Measurements from ENCODE around the gene ST6GALNAC3. TPM values are rescaled to one million over a fixed set of nuclear protein-coding genes. Genes with fewer than 3 reads are reported as not detected.

ST6GALNAC3 gene
- total RNA-seq, 2 experiments from 2014 or later = 0.21 to 0.44 TPM

- ChIA-PET CTCF (no interaction called here), POLR2A (no interaction called here)
Observed at GRCh38 chr1:76591461-76591860, 516.9 kb downstream of the ST6GALNAC3 start.

- CTCF ChIA-PET = no interaction called here
- POLR2A ChIA-PET = no interaction called here
Observed at GRCh38 chr1:76591963-76592362, 517.4 kb downstream of the ST6GALNAC3 start.

GRCh38 chr1:76593141-76593540 is 518.6 kb downstream of the ST6GALNAC3 start:
- ChIA-PET CTCF (no interaction called here), POLR2A (no interaction called here)

GRCh38 chr1:76593618-76594017 is 519.1 kb downstream of the ST6GALNAC3 start:
- POLR2A ChIA-PET = no interaction called here

GRCh38 chr1:76595024-76595423 is 520.5 kb downstream of the ST6GALNAC3 start:
- ChIA-PET POLR2A (no interaction called here), CTCF (no interaction called here)

More at GRCh38 chr1:76593618-76594017, 519.1 kb downstream of the ST6GALNAC3 start:
- CTCF ChIA-PET = no interaction called here

- ChIA-PET POLR2A (no interaction called here), CTCF (no interaction called here)
Observed at GRCh38 chr1:76601465-76601864, 526.9 kb downstream of the ST6GALNAC3 start.

GRCh38 chr1:76607717-76608116 is 533.2 kb downstream of the ST6GALNAC3 start:
- ChIA-PET POLR2A (no interaction called here), CTCF (interaction anchor here (0.5 kb wide), 1 partner anchor 60 kb away, joined by 4 read pairs; no protein-coding TSS in a partner anchor)

GRCh38 chr1:76611770-76612445 is 537.4 kb downstream of the ST6GALNAC3 start:
- ChIA-PET POLR2A (no interaction called here), CTCF (no interaction called here)

GRCh38 chr1:76613886-76614285 is 539.3 kb downstream of the ST6GALNAC3 start:
- ChIA-PET POLR2A (no interaction called here), CTCF (no interaction called here)

- POLR2A ChIA-PET = no interaction called here
- CTCF ChIA-PET = no interaction called here
Observed at GRCh38 chr1:76615253-76616035, 540.9 kb downstream of the ST6GALNAC3 start.

- ChIA-PET CTCF (no interaction called here), POLR2A (no interaction called here)
Observed at GRCh38 chr1:76620371-76620770, 545.8 kb downstream of the ST6GALNAC3 start.

GRCh38 chr1:76622774-76623528 is 548.4 kb downstream of the ST6GALNAC3 start:
- ChIA-PET POLR2A (no interaction called here), CTCF (interaction anchor here (0.6 to 1.2 kb wide), 2 partner anchors 9 to 812 kb away, joined by 3 read pairs; no protein-coding TSS in a partner anchor)

- POLR2A ChIA-PET = no interaction called here
- CTCF ChIA-PET = no interaction called here
Observed at GRCh38 chr1:76625886-76626678, 551.5 kb downstream of the ST6GALNAC3 start.

GRCh38 chr1:76627498-76627897 is 553.0 kb downstream of the ST6GALNAC3 start:
- ChIA-PET CTCF (no interaction called here), POLR2A (no interaction called here)

GRCh38 chr1:76627901-76628300 is 553.4 kb downstream of the ST6GALNAC3 start:
- ChIA-PET POLR2A (no interaction called here), CTCF (no interaction called here)

- ChIA-PET POLR2A (no interaction called here), CTCF (interaction anchor here (0.6 to 0.7 kb wide), 2 partner anchors 9 to 894 kb away, joined by 3 read pairs; no protein-coding TSS in a partner anchor)
Observed at GRCh38 chr1:76632136-76632535, 557.6 kb downstream of the ST6GALNAC3 start.

- ChIA-PET POLR2A (no interaction called here), CTCF (no interaction called here)
Observed at GRCh38 chr1:76635784-76636183, 561.2 kb downstream of the ST6GALNAC3 start.

- POLR2A ChIA-PET = no interaction called here
- CTCF ChIA-PET = no interaction called here
Observed at GRCh38 chr1:76639181-76639580, 564.6 kb downstream of the ST6GALNAC3 start.

GRCh38 chr1:76640092-76640491 is 565.5 kb downstream of the ST6GALNAC3 start:
- POLR2A ChIA-PET = no interaction called here
- CTCF ChIA-PET = no interaction called here

GRCh38 chr1:76640723-76641122 is 566.2 kb downstream of the ST6GALNAC3 start:
- POLR2A ChIA-PET = no interaction called here

More at GRCh38 chr1:76640723-76641122, 566.2 kb downstream of the ST6GALNAC3 start:
- CTCF ChIA-PET = no interaction called here
